Measurements from ENCODE around the gene VANGL2.

The VANGL2 gene

DNA sequence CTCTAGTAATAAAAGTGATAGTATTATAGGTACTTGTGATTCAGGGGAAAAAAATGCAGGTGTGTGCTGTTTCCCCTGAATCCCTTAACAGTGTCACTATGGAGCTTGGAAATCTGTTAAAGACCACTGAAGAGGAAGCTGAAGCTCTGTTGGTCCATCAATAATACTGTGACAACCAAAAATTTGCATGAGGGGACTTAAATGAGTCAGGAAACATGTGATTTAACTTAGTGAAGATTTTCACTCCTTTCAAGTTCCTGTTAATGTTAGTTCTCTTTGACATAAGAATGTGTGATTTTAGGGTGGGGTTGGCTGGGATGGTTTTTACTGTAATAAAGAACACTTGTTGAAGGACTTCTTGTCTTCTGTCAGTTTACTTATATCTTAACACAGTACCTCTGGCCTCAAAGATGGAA is 32.0 kb downstream of the VANGL2 start:
- H3K27me3 ChIP-seq (ENCODE audit: insufficient read depth, low read length): no peaks in the 10 kb centered on the region
- H3K79me1 ChIP-seq (ENCODE audit: low read length): no peaks in the 10 kb centered on the region
- peaks cover 0 to 9% of the 10 kb centered on the region in 2 experiments for H3K36me3 ChIP-seq (ENCODE audit: control insufficient read depth in 1 of 2, insufficient read depth in 2 of 2, low read length in 2 of 2)
- no peak overlapping the region for H2BK12ac ChIP-seq (ENCODE audit: low read length)
- H3K79me2 ChIP-seq (ENCODE audit: control insufficient read depth, insufficient read depth, low read length, poor library complexity): no peaks in the 10 kb centered on the region
- no peaks in the 10 kb centered on the region for H3K4me1 ChIP-seq (ENCODE audit: control insufficient read depth in 1 of 2, insufficient read depth in 2 of 2, low read length in 2 of 2)
- H2BK120ac ChIP-seq (ENCODE audit: insufficient read depth, low read length, poor library complexity): no peak overlapping the region
- no peak overlapping the region for H3K4me2 ChIP-seq (ENCODE audit: low read length)
- H3K9ac ChIP-seq (ENCODE audit: low read length): no peak overlapping the region
- no peak overlapping the region for H2AFZ ChIP-seq (ENCODE audit: insufficient read depth, low read length, poor library complexity)
- H3K9me3 ChIP-seq (ENCODE audit: insufficient read depth, low read depth, low read length): peaks cover 2% of the 10 kb centered on the region
- no peak overlapping the region for H3K27ac ChIP-seq (ENCODE audit: low read depth, low read length)
- no peak overlapping the region for H2AK5ac ChIP-seq (ENCODE audit: low read length)
- no peak overlapping the region for H3K4ac ChIP-seq (ENCODE audit: low read depth, low read length)
- no peak overlapping the region for H4K12ac ChIP-seq (ENCODE audit: low read depth, low read length)
- no peak overlapping the region for H3K23ac ChIP-seq (ENCODE audit: low read length)
- no peak overlapping the region for H4K8ac ChIP-seq (ENCODE audit: low read depth, low read length)
- H3K18ac ChIP-seq (ENCODE audit: low read length): no peak overlapping the region
- H3K4me3 ChIP-seq (ENCODE audit: low read depth, low read length): no peak overlapping the region
- H3K14ac ChIP-seq (ENCODE audit: low read length): no peak overlapping the region
- no peak overlapping the region for H4K91ac ChIP-seq (ENCODE audit: low read depth, low read length)
- H2BK5ac ChIP-seq (ENCODE audit: low read depth, low read length, poor library complexity): no peak overlapping the region
- DNase-seq: peak in 1 of 2 donors; percentile 31

DNA sequence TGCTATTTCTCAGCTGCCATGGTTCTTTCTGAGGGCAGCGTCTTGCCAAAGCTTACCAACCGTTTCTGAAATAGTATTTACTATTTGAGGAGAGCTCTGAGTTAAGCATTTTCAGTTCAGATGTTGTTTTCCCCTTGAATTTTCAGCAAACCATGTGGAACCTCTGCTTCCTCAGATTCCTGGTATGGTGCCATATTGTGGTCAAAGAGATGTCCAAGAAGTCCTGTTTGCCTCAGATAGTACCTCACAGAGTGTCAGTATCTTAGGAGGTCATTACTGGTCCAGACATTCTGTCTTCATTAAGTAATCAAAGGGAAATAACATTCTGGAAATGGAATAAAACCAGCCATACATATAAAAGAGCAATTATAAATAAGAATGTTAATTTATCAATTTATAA is 36.6 kb downstream of the VANGL2 start:
- H4K12ac ChIP-seq (ENCODE audit: low read depth, low read length): no peak overlapping the region
- no peak overlapping the region for H3K9ac ChIP-seq (ENCODE audit: low read length)
- no peak overlapping the region for H2AFZ ChIP-seq (ENCODE audit: insufficient read depth, low read length, poor library complexity)
- no peaks in the 10 kb centered on the region for H3K27me3 ChIP-seq (ENCODE audit: insufficient read depth, low read length)
- H3K4ac ChIP-seq (ENCODE audit: low read depth, low read length): no peak overlapping the region
- H3K79me1 ChIP-seq (ENCODE audit: low read length): no peaks in the 10 kb centered on the region
- H3K4me2 ChIP-seq (ENCODE audit: low read length): no peak overlapping the region
- H2AK5ac ChIP-seq (ENCODE audit: low read length): no peak overlapping the region
- no peak overlapping the region for H4K8ac ChIP-seq (ENCODE audit: low read depth, low read length)
- no peak overlapping the region for H3K23ac ChIP-seq (ENCODE audit: low read length)
- H3K18ac ChIP-seq (ENCODE audit: low read length): no peak overlapping the region
- no peaks in the 10 kb centered on the region for H3K79me2 ChIP-seq (ENCODE audit: control insufficient read depth, insufficient read depth, low read length, poor library complexity)
- no peak for DNase-seq
- no CpG with 5 or more reads among the region's 2 CpGs for WGBS (ENCODE audit: extremely low coverage, insufficient coverage, insufficient read length)
- no peak overlapping the region for H3K14ac ChIP-seq (ENCODE audit: low read length)
- H3K36me3 ChIP-seq (ENCODE audit: control insufficient read depth in 1 of 2, insufficient read depth in 2 of 2, low read length in 2 of 2): no peaks in the 10 kb centered on the region
- no peak overlapping the region for H3K4me3 ChIP-seq (ENCODE audit: low read depth, low read length)
- no peak overlapping the region for H2BK120ac ChIP-seq (ENCODE audit: insufficient read depth, low read length, poor library complexity)
- H2BK5ac ChIP-seq (ENCODE audit: low read depth, low read length, poor library complexity): no peak overlapping the region
- no peaks in the 10 kb centered on the region for H3K9me3 ChIP-seq (ENCODE audit: insufficient read depth, low read depth, low read length)
- H3K4me1 ChIP-seq (ENCODE audit: control insufficient read depth in 1 of 2, insufficient read depth in 2 of 2, low read length in 2 of 2): no peaks in the 10 kb centered on the region
- no peak overlapping the region for H2BK12ac ChIP-seq (ENCODE audit: low read length)
- H4K91ac ChIP-seq (ENCODE audit: low read depth, low read length): no peak overlapping the region
- H3K27ac ChIP-seq (ENCODE audit: low read depth, low read length): no peak overlapping the region

DNA sequence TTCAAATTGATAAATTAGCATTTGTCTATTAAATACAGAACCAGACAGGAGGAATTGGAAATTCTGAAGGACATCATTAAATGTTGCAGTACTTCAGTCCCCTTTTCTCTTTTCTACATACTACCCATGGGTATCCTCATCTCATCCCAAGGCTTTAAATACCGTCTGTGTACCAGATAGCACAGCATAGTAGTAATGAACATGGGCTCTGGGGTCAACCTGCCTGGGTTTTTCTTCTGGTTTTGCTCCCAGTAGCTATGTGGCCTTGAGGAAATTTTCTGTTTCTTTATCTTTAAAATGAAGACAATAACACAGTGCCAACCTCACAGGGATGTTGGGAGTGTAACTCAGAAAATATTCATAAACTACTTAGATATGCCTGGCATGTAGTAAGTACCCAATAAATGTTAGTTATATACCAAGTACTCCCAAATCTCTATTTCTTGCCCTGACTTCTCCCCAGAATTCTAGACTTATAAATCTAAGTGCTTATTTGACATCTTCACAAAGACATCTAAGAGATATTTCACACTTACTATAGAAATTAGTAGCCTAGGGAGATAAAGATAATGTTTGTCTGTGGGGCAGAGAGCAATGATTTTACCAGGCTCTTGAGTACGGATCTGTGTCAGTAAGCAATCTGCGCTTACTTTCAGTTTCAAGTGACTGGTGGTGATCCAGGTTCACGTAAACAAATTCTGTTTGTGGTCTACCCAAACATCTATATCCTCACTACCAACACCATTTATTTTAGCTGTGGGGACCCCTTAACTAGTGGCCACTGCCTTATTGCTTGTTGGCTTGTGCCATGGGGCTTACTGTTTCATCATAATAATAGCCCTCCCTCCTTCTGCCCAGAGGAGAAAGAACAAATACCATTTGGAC is 37.3 kb downstream of the VANGL2 start:
- Histone ChIP-seq H4K12ac (ENCODE audit: low read depth, low read length) (no peak overlapping the region), H3K9ac (ENCODE audit: low read length) (no peak overlapping the region), H3K18ac (ENCODE audit: low read length) (no peak overlapping the region), H3K4ac (ENCODE audit: low read depth, low read length) (no peak overlapping the region), H2AFZ (ENCODE audit: insufficient read depth, low read length, poor library complexity) (no peak overlapping the region), H3K4me3 (ENCODE audit: low read depth, low read length) (no peak overlapping the region), H3K79me1 (ENCODE audit: low read length) (no peaks in the 10 kb centered on the region), H3K27me3 (ENCODE audit: insufficient read depth, low read length) (no peaks in the 10 kb centered on the region), H3K14ac (ENCODE audit: low read length) (no peak overlapping the region), H3K36me3 (ENCODE audit: control insufficient read depth in 1 of 2, insufficient read depth in 2 of 2, low read length in 2 of 2) (no peaks in the 10 kb centered on the region), H2BK5ac (ENCODE audit: low read depth, low read length, poor library complexity) (no peak overlapping the region), H4K91ac (ENCODE audit: low read depth, low read length) (no peak overlapping the region), H3K9me3 (ENCODE audit: insufficient read depth, low read depth, low read length) (no peaks in the 10 kb centered on the region), H4K8ac (ENCODE audit: low read depth, low read length) (no peak overlapping the region), H2BK120ac (ENCODE audit: insufficient read depth, low read length, poor library complexity) (no peak overlapping the region), H3K79me2 (ENCODE audit: control insufficient read depth, insufficient read depth, low read length, poor library complexity) (no peaks in the 10 kb centered on the region), H3K4me1 (ENCODE audit: control insufficient read depth in 1 of 2, insufficient read depth in 2 of 2, low read length in 2 of 2) (no peaks in the 10 kb centered on the region), H3K23ac (ENCODE audit: low read length) (no peak overlapping the region), H3K27ac (ENCODE audit: low read depth, low read length) (no peak overlapping the region), H2AK5ac (ENCODE audit: low read length) (no peak overlapping the region), H3K4me2 (ENCODE audit: low read length) (no peak overlapping the region), H2BK12ac (ENCODE audit: low read length) (no peak overlapping the region)
- no CpG with 5 or more reads among the region's 4 CpGs for WGBS (ENCODE audit: extremely low coverage, insufficient coverage, insufficient read length)
- DNase-seq: no peak

DNA sequence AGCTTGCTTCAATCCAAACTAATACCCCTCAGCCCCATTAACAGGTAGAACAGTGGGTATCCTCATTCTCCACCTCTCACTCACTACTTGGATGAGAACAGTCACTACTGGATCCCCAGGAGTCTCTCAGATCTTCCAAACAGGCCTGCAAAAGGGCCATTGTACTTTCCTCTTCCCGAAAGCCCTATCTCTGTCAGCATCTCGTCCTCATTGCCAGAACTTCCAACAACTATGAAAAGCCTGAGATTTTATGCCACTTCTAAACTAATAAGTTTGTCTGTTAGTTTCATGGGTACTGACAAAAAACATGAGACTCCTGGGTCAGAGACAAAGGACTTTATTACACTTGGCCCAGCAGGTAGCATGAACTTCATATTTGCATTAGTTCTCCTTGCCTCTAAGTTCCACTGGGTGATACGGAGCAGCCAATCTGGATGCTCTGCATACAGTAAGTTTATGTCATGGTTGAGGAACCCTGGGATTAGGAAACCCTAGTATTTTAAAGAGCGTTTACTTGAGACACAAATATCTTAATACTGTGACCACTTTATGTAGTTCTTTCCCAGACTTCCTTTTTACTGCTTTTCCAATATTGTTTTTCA is 38.1 kb downstream of the VANGL2 start:
- H3K4me1 ChIP-seq (ENCODE audit: control insufficient read depth in 1 of 2, insufficient read depth in 2 of 2, low read length in 2 of 2): no peaks in the 10 kb centered on the region
- H4K12ac ChIP-seq (ENCODE audit: low read depth, low read length): no peak overlapping the region
- H3K79me1 ChIP-seq (ENCODE audit: low read length): no peaks in the 10 kb centered on the region
- H2AFZ ChIP-seq (ENCODE audit: insufficient read depth, low read length, poor library complexity): no peak overlapping the region
- no peak overlapping the region for H3K9ac ChIP-seq (ENCODE audit: low read length)
- no peak overlapping the region for H4K8ac ChIP-seq (ENCODE audit: low read depth, low read length)
- H3K9me3 ChIP-seq (ENCODE audit: insufficient read depth, low read depth, low read length): no peaks in the 10 kb centered on the region
- no peak overlapping the region for H3K27ac ChIP-seq (ENCODE audit: low read depth, low read length)
- H3K36me3 ChIP-seq (ENCODE audit: control insufficient read depth in 1 of 2, insufficient read depth in 2 of 2, low read length in 2 of 2): no peaks in the 10 kb centered on the region
- peak in 1 of 2 donors; percentile 17 for DNase-seq
- no peak overlapping the region for H2BK5ac ChIP-seq (ENCODE audit: low read depth, low read length, poor library complexity)
- no peak overlapping the region for H3K4me2 ChIP-seq (ENCODE audit: low read length)
- no peaks in the 10 kb centered on the region for H3K27me3 ChIP-seq (ENCODE audit: insufficient read depth, low read length)
- no peak overlapping the region for H3K23ac ChIP-seq (ENCODE audit: low read length)
- H3K4ac ChIP-seq (ENCODE audit: low read depth, low read length): no peak overlapping the region
- WGBS (ENCODE audit: extremely low coverage, insufficient coverage, insufficient read length): no CpG with 5 or more reads among the region's 4 CpGs
- H3K14ac ChIP-seq (ENCODE audit: low read length): no peak overlapping the region
- no peak overlapping the region for H3K4me3 ChIP-seq (ENCODE audit: low read depth, low read length)
- no peak overlapping the region for H2AK5ac ChIP-seq (ENCODE audit: low read length)
- H2BK120ac ChIP-seq (ENCODE audit: insufficient read depth, low read length, poor library complexity): no peak overlapping the region
- no peak overlapping the region for H2BK12ac ChIP-seq (ENCODE audit: low read length)
- H3K79me2 ChIP-seq (ENCODE audit: control insufficient read depth, insufficient read depth, low read length, poor library complexity): no peaks in the 10 kb centered on the region
- no peak overlapping the region for H4K91ac ChIP-seq (ENCODE audit: low read depth, low read length)
- no peak overlapping the region for H3K18ac ChIP-seq (ENCODE audit: low read length)
